COLO829 (cell line): ENCODE data around the gene SLC25A53.

Experiments used
- DNase-seq: peaks from one replicate; pipeline ENCODE4 v3.0.0; 2012; ENCODE audit warnings: low spot score

Gene SLC25A53, protein sequence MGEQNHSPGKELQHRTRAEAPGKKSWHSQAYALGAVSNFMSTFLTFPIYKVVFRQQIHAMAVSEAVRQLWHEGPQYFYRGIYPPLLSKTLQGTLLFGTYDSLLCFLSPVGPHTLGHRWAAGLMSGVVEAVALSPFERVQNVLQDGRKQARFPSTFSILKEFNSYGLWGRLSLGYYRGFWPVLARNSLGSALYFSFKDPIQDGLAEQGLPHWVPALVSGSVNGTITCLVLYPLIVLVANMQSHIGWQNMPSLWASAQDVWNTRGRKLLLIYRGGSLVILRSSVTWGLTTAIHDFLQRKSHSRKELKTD

DNA sequence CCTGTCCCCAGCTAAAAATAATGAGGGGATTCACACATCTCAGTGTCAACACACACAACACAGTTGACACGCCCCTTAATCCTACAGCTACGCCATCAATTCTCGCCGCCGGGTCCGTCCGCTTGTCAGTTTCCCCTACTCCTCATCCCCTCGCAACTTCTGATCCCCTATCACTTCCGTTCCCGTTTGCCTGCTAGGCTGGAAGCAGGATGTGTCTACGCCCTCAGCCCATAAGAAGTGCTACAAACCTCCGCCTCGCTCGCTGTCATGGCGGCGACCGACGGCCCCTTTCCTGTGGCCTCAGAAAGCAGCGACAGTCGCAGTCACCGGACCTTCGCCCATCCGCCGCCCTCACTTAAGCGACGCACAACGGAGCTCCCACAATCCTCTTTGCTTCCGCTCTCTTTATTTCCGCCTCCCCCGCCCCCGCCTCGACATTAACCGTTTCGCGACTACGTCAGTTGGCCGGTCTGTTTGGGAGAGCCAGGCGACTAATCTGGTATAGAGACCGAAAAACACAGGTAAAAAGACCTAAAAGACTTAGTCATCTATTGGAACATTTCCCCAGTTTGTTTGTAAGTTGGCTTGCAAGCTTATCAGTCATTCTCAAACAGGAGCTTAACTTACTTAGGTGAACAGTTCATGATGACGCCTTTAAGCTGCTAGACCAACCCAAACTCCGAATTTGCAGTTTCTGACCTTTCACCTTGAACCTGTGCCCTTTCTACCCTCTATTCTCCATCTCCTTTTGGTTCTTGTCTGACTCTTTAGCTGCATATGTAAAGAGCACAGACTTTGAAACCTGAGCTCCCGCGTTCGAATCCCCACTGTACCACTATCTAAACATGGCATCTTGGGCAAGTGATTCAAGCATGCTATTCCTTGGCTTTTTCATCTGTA lies at the start of gene SLC25A53:
Gene SLC25A53, minus strand, starts transcription at position 380 of the 900 bp plus-strand sequence. CDS start 51,752 bp downstream, outside the sequence.
- DNase-seq: peak; percentile 67

GRCh38 chrX:104205548-104205947 lies 48.7 kb upstream of the SLC25A53 start:
- no peak for DNase-seq

DNA sequence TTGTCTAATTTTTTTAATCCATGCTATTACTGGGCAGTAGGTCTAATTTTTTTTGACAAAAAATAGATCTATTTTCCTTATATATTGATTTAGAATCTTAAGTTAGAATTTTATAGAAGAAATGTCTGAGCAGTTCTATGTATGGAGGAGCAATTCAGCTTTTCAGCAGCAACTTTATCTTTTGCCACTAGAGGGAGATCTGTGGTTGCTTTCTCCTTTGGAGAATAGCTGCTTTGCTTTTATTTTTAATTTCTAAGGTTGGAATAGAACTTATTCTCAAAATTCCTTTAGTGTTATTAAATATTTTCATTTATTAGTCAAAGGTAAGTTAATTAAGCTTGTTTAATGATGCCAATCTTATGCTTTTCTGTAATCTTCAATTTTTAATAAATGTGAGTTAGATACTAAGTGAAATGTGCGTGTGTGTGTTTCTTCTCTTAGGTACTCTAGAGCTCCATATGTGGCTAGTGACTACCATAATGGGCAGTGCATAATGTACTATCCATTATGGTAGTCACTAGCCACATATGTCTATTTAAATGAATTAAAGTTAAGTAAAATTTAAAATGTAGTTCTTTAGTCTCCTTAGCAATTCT lies 38.8 kb upstream of the SLC25A53 start:
- peak; percentile 24 for DNase-seq

- DNase-seq: no peak
Observed at GRCh38 chrX:104195013-104195412, 38.2 kb upstream of the SLC25A53 start.

DNA sequence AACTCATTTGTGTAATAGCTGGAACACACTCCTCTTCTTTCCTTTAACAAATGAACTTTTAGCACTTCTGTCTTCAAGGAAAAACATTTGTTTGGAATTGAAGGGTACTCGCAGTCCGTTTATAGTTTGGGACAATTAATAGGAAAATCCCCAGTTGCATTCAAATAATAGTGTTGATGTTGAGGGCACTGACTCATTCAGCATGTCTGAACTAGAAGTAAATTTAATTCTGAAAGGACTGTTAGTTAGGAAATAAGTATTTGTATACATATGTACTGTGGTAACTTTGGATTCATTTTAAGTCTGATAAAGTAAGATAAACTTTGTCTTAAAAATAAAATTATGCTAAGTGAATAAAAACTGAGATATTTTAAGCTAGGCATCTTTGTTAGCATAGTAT lies 36.7 kb upstream of the SLC25A53 start:
- no peak for DNase-seq

DNA sequence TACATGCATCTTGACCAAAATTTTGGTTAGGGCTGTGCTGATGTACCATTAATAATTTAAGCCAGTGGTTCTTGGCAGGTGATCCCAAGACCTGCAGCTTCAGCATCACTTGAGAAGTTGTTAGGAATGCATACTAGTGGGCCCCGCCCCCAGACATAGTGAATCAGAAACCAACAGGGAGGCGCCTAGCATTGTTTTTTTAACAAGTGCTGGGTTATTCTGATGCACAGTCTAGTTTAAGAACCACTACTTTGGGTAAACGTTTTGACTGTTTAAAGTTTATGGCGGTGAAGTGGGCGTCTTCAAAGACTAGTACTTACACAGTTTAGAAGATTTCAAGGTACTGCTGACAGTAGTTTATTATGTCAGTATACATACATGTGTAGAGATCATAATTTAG lies 33.0 kb upstream of the SLC25A53 start:
- DNase-seq: no peak

DNA sequence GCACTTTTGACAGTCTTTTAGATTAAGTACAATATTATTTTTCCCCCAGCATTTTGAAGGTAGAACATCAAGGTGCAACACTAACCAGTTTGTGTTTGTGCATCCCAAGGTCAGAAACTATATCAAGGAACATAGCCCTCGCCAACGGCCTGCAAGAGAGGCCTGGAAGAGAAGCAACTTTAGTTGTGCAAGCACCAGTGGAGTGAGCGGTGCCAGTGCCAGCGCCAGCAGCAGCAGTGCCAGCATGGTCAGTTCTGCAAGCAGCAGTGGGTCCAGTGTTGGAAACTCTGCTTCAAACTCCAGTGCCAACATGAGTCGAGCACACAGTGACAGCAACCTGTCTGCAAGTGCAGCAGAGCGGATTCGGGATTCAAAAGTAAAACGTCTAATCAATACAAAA lies 31.1 kb upstream of the SLC25A53 start:
- no peak for DNase-seq

DNA sequence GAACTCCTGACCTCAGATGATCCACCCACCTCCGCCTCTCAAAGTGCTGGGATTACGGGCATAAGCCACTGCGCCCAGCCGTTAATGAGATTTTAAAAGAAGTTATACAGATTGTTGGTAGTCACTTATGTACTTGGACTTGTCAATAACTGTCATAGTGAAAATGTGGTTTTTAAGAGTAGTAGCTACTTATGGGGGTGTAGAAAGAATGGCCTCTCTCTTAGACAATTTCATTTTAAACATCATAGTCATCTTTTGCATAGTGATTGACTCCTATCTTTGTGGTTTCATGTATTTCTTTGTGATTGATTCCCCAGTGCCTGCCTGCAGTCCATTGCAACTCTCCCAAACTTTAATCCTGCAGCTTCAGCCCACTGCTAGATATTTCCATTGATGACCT lies 26.9 kb upstream of the SLC25A53 start:
- DNase-seq: no peak

DNA sequence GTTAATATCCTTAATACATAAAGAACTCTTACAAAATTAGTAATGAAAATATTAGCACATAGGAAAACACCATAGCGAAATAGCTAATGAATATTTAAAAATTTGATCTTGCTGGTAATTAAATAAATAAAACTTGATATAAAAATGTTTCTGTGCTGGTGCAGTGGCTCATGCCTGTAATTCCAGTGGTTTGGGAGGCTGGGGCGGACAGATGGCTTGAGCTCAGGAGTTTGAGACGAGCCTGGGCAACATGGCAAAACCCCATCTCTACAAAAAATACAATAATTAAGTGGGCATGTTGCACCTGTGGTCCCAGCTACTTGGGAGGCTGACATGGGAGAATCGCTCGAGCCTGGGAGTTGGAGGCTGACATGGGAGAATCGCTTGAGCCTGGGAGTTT lies 17.0 kb upstream of the SLC25A53 start:
- DNase-seq: no peak

DNA sequence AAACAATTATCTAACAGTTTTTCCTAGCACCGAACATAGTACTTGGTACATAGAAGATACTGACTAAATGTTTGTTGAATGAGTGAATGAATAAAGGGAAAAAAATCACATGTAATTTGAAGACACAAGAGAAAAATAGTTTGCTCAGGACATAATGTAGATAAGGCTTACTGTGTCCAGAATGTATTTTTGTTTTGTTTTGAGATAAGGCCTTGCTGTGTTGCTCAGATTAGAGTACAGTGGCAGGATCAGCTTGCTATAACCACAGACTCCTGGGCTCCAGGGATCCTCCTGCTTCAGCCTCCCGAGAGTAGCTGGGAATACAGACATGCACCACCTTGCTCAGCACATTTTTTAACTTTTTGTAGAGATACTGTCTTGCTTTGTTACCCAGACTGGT lies 16.0 kb upstream of the SLC25A53 start:
- no peak for DNase-seq

DNA sequence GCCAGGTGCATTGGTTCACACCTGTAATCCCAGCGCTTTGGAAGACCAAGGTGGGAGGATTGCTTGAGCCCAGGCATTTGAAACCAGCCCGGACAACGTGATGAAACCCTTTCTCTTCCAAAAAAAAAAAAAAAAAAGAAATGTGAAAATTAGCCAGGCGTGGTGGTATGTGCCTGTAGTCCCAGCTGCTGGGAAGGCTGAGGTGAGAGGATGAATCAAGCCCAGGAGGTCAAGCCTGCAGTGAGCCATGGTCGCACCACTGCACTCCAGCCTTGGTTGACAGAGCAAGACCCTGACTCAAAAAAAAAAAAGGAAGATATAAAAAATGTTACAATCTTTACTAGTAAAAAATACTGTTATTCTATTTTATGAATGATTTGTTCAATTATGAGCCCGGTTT lies 15.3 kb upstream of the SLC25A53 start:
- DNase-seq: no peak

DNA sequence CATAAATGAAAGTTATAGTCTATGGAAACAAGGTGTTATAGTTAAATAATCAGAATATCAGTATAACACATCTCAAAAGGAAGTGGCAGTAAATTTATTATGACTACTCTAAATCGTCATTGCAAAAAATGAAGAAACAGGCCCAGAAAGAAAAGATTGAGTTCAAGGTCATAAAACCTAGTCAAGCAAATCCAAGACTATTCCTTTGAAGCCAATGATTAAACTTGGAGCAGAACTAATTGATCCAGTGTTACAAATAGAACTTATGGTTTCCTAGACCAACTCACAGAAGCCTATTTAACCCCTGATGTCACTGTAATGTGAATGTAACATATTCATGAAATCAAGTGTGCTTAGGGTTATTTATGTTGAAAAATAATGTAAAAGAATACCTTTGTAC lies 11.3 kb upstream of the SLC25A53 start:
- no peak for DNase-seq

- DNase-seq: no peak
Observed at GRCh38 chrX:104166735-104167436, 10.1 kb upstream of the SLC25A53 start.

DNA sequence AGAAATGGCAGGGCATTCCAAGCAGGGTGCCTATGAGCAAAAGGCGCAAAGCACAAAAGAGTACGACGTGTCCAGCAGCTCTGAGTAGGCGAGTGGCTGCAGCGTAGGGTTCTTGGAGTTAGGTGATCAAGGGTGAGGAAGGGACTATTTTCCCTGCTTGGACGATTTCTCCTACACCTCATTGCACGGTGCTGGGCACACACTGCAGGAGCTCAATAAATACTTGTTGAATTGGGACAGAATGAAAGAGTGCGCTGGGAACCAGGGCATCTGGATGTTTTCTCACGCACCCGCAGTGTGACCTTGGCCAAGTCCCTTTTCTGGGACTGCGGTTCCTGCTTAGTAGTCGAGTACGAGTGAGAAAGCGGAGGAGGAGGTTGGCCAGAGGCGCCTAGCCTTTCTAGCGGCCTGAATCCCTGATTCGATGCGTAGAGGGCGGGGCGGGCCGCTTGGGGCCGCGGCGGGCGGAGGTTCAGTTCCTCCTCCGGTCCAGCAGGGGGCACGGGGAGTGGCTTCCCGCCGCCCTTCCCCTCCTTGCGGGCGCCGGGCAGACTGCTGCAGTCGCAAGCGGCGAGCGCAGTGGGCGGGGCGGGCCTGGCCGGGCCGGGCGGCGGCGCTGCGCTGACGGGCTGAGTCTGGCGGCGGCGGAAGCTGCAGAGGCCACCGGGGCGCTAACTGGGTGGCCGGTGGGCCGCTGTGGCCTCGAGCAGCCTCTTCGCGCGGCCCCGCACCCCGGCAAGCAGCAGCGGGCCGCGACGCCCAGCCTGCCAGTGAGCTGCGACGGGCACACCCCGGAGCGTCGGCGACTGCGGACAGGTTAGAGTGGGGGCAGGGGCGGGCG lies 9.3 kb upstream of the SLC25A53 start, which contains the start of gene FAM199X:
Gene FAM199X, plus strand, starts transcription at position 560 of the 841 bp plus-strand sequence. CDS start 333 bp downstream, outside the sequence.
- peak; percentile 74 for DNase-seq

DNA sequence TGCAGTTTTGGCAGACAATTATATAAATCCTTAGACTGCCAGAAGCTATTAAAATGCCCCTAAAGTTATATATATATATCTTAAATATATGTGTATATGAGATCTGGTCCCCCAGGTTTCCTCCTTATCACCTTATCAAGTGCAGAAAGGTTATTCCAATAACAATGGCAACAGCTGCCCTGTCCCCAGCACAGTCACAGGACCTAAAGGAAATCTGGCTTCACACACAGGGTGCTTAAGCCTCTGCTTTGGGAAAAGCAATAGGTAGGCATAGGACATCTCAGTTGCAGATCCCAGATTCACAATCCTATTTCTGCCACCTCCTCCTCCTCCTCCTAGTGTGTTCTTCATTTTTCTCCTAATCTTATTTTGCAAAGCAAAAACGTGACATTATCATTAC lies 5.8 kb downstream of the SLC25A53 start:
- no peak for DNase-seq

- DNase-seq: no peak
Observed at GRCh38 chrX:104141087-104141760, 15.6 kb downstream of the SLC25A53 start.

GRCh38 chrX:104137496-104137895 lies 19.3 kb downstream of the SLC25A53 start:
- DNase-seq: no peak

- DNase-seq: peak; percentile 79
Observed at GRCh38 chrX:104136241-104137019, 20.4 kb downstream of the SLC25A53 start.

GRCh38 chrX:104135677-104136076 lies 21.1 kb downstream of the SLC25A53 start:
- DNase-seq: no peak
